Upper lobe of left lung (tissue), 4 donors: ENCODE measurements around the gene CFAP45.

Experiments
- EP300 ChIP-seq, 4 donors: sonication (generic); formaldehyde crosslinking; IDR thresholded peaks; one replicate each; pipeline ENCODE4 v1.5.1; 2017; ENCODE audit warnings: antibody characterized with exemption in 4 of 4, control low read depth in 2 of 4
- POLR2AphosphoS5 ChIP-seq, 2 donors: sonication (generic); formaldehyde crosslinking; IDR thresholded peaks; one replicate each; pipeline ENCODE4 v1.5.1; 2017; ENCODE audit warnings: antibody characterized with exemption in 2 of 2
- TF ChIP-seq, protein P1 (sequence below), 6 experiments: fragments of 450-650 bp in 4 of 6; fragments of 200-600 bp in 2 of 6; sonication (generic) in 2 of 6; IDR thresholded peaks; one replicate each; pipeline ENCODE4 v1.5.1; 2016 to 2019; ENCODE audit warnings: antibody characterized with exemption in 6 of 6

DNA sequence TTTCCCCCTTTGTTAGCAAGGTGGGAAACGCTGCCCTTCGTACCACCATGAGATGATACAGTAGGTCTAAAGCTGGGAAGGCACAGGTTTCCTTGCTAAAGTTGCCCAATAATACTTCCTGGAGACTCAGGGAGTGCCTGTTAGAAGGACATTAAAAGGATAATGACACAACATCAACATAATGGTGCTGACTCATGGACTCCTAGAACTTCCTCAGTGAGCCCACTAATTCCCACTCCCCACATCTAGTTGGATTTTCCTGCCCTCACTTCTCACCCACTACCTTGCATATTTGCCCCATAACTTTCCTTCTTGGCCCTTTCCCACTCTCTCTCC is 17.5 kb downstream of the CFAP45 start:
- TF ChIP-seq EP300 (IDR thresholded peaks at IDR 0.05) (no peak), POLR2AphosphoS5 (IDR thresholded peaks at IDR 0.05) (no peak)
- TF ChIP-seq, protein P1, sequence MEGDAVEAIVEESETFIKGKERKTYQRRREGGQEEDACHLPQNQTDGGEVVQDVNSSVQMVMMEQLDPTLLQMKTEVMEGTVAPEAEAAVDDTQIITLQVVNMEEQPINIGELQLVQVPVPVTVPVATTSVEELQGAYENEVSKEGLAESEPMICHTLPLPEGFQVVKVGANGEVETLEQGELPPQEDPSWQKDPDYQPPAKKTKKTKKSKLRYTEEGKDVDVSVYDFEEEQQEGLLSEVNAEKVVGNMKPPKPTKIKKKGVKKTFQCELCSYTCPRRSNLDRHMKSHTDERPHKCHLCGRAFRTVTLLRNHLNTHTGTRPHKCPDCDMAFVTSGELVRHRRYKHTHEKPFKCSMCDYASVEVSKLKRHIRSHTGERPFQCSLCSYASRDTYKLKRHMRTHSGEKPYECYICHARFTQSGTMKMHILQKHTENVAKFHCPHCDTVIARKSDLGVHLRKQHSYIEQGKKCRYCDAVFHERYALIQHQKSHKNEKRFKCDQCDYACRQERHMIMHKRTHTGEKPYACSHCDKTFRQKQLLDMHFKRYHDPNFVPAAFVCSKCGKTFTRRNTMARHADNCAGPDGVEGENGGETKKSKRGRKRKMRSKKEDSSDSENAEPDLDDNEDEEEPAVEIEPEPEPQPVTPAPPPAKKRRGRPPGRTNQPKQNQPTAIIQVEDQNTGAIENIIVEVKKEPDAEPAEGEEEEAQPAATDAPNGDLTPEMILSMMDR (IDR thresholded peaks at IDR 0.05) = no peak
